Right renal pelvis (tissue), 4 donors: ENCODE measurements around the gene GAD1. TPM values are rescaled to one million over a fixed set of nuclear protein-coding genes. Genes with fewer than 3 reads are reported as not detected.

ENCODE experiments used
- DNase-seq, 4 donors: peaks; one replicate each; pipeline ENCODE4 v3.0.0-alpha.2; 2013; ENCODE audit warnings: low read depth in 4 of 4, low spot score in 3 of 4, missing footprints in 1 of 4
- polyA plus RNA-seq, 4 donors: library from polyadenylated mRNA; unstranded; fragments of 120-200 nt; gene quantifications; one replicate each; pipeline ENCODE4 v1.2.1, GENCODE V29; 2013; ENCODE audit not compliant: insufficient read length in 4 of 4

GAD1 gene
- polyA plus RNA-seq, 4 donors, result 0.90 to 1.1 (median 0.94) TPM

- no peak for DNase-seq
Observed at GRCh38 chr2:170817093-170818035, 677 bp downstream of the GAD1 start.

GRCh38 chr2:170818036-170818751 is 1.5 kb downstream of the GAD1 start:
- no peak for DNase-seq

GRCh38 chr2:170818752-170819470 is 2.2 kb downstream of the GAD1 start:
- no peak for DNase-seq

- no peak for DNase-seq
Observed at GRCh38 chr2:170819680-170820664, 3.3 kb downstream of the GAD1 start.

- DNase-seq, result no peak
Observed at GRCh38 chr2:170820757-170821530, 4.3 kb downstream of the GAD1 start.

GRCh38 chr2:170821531-170822289 is 5.0 kb downstream of the GAD1 start:
- no peak for DNase-seq

- no peak for DNase-seq
Observed at GRCh38 chr2:170822290-170823087, 5.8 kb downstream of the GAD1 start.

- DNase-seq, result no peak
Observed at GRCh38 chr2:170823088-170823897, 6.6 kb downstream of the GAD1 start.

- DNase-seq, result no peak
Observed at GRCh38 chr2:170823898-170824215, 7.2 kb downstream of the GAD1 start.

- DNase-seq, result no peak
Observed at GRCh38 chr2:170824526-170825015, 7.9 kb downstream of the GAD1 start.

GRCh38 chr2:170827841-170828532 is 11.3 kb downstream of the GAD1 start:
- DNase-seq, result no peak

GRCh38 chr2:170828533-170828916 is 11.8 kb downstream of the GAD1 start:
- DNase-seq, result no peak

- DNase-seq, result no peak
Observed at GRCh38 chr2:170829036-170829435, 12.3 kb downstream of the GAD1 start.

GRCh38 chr2:170830166-170830565 is 13.5 kb downstream of the GAD1 start:
- no peak for DNase-seq

GRCh38 chr2:170831115-170831514 is 14.4 kb downstream of the GAD1 start:
- no peak for DNase-seq

- DNase-seq, result no peak
Observed at GRCh38 chr2:170836027-170836426, 19.3 kb downstream of the GAD1 start.
